A673 (cell line): ENCODE measurements around the gene CNPY4. TPM values are rescaled to one million over a fixed set of nuclear protein-coding genes. Genes with fewer than 3 reads are reported as not detected.
A peak's percentile ranks its signal among the peaks of the same experiment; 100 is the strongest.

Source experiments
- BruUV-seq: library from RNA; stranded (reverse); fragments of 400-500 nt; replicated peaks from 2 replicates; lab custom pipeline; 2021; lab: Mats Ljungman, UMichigan
- CTCF ChIA-PET: fragments of 300-600 bp; sonication (Branson Sonifier 250); formaldehyde crosslinking; loops from one replicate; lab custom pipeline; 2022; ENCODE audit warnings: antibody characterized with exemption; lab: Charles Lee
- POLR2A ChIA-PET: fragments of 300-600 bp; sonication (Branson Sonifier 250); formaldehyde crosslinking; loops from one replicate; lab custom pipeline; 2022; ENCODE audit warnings: antibody characterized with exemption; ENCODE audit not compliant: low non-redundant PET; lab: Charles Lee
- DNase-seq: peaks from one replicate; pipeline ENCODE4 v3.0.0-alpha.2; 2015; ENCODE audit warnings: low spot score
- H3K27ac ChIP-seq: fragments of 200-600 bp; sonication (generic); 2 replicates; pipeline ENCODE4 v1.5.1; 2016; ENCODE audit warnings: mixed run types, low read depth, mild to moderate bottlenecking, mixed read lengths, antibody characterized with exemption, low read length; ENCODE audit not compliant: poor library complexity, severe bottlenecking
- H3K27me3 ChIP-seq: fragments of 200-600 bp; sonication (generic); replicated peaks from 2 replicates; pipeline ENCODE4 v1.6.1; 2017; ENCODE audit warnings: mixed run types, low read depth, mild to moderate bottlenecking, mixed read lengths, antibody characterized with exemption, low read length; ENCODE audit not compliant: insufficient read depth, poor library complexity
- H3K36me3 ChIP-seq: fragments of 200-600 bp; sonication (generic); 2 replicates; pipeline ENCODE4 v1.6.1; 2016; ENCODE audit warnings: mixed run types, mild to moderate bottlenecking, mixed read lengths, antibody characterized with exemption, low read length; ENCODE audit not compliant: insufficient read depth, poor library complexity, severe bottlenecking
- H3K4me1 ChIP-seq: fragments of 200-600 bp; sonication (generic); 2 replicates; pipeline ENCODE4 v1.6.1; 2017; ENCODE audit warnings: mixed run types, mild to moderate bottlenecking, mixed read lengths, antibody characterized with exemption, low read length; ENCODE audit not compliant: insufficient read depth, poor library complexity, severe bottlenecking
- H3K4me3 ChIP-seq: fragments of 200-600 bp; sonication (generic); 2 replicates; pipeline ENCODE4 v1.5.1; 2016; ENCODE audit warnings: low read depth, mixed run types, mild to moderate bottlenecking, mixed read lengths, low read length; ENCODE audit not compliant: poor library complexity, severe bottlenecking
- H3K9me3 ChIP-seq: fragments of 200-600 bp; sonication (generic); 2 replicates; pipeline ENCODE4 v1.6.1; 2016; ENCODE audit warnings: mixed run types, low read depth, mild to moderate bottlenecking, mixed read lengths, antibody characterized with exemption, low read length; ENCODE audit not compliant: poor library complexity, severe bottlenecking
- EZH2 ChIP-seq: fragments of 200-600 bp; sonication (generic); IDR thresholded peaks from 2 replicates; pipeline ENCODE4 v1.6.1; 2017; ENCODE audit warnings: borderline replicate concordance, low read depth, mild to moderate bottlenecking, mixed read lengths, antibody characterized with exemption, low read length; ENCODE audit not compliant: poor library complexity, severe bottlenecking
- intact Hi-C: fragments of 100-400 bp; cut with micrococcal nuclease; formaldehyde crosslinking; loops from one replicate; pipeline ENCODE4 v1.10.0; 2022; ENCODE audit not compliant: unreplicated experiment
- total RNA-seq: library from RNA; stranded (reverse); gene quantifications from 2 replicates; pipeline ENCODE4 v1.2.3, GENCODE V29; 2021
- TF ChIP-seq, protein P1 (sequence below): fragments of 300-800, 200-600 bp; sonication (generic); conservative IDR thresholded peaks from 2 replicates; pipeline ENCODE4 v1.5.1; 2017; ENCODE audit warnings: low read depth, mild to moderate bottlenecking, antibody characterized with exemption, low read length, moderate library complexity, mixed read lengths

Gene CNPY4
- total RNA-seq, 1 experiment from 2014 or later, result 20.2 TPM

- DNase-seq, result no peak
- POLR2A ChIA-PET, result no interaction called here
- no peaks in the 10 kb centered on the region for H3K36me3 ChIP-seq
- no peaks in the 10 kb centered on the region for H3K27me3 ChIP-seq
- H3K27ac ChIP-seq, result no peak overlapping the region
- intact Hi-C loops, result no loop called here
- no peak for TF ChIP-seq EZH2
- TF ChIP-seq, protein P1, sequence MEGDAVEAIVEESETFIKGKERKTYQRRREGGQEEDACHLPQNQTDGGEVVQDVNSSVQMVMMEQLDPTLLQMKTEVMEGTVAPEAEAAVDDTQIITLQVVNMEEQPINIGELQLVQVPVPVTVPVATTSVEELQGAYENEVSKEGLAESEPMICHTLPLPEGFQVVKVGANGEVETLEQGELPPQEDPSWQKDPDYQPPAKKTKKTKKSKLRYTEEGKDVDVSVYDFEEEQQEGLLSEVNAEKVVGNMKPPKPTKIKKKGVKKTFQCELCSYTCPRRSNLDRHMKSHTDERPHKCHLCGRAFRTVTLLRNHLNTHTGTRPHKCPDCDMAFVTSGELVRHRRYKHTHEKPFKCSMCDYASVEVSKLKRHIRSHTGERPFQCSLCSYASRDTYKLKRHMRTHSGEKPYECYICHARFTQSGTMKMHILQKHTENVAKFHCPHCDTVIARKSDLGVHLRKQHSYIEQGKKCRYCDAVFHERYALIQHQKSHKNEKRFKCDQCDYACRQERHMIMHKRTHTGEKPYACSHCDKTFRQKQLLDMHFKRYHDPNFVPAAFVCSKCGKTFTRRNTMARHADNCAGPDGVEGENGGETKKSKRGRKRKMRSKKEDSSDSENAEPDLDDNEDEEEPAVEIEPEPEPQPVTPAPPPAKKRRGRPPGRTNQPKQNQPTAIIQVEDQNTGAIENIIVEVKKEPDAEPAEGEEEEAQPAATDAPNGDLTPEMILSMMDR, result no peak
- no peaks in the 10 kb centered on the region for H3K9me3 ChIP-seq
- H3K4me1 ChIP-seq, result peaks cover 8% of the 10 kb centered on the region
- no TSS peak for BruUV-seq
- CTCF ChIA-PET, result no interaction called here
- no peak overlapping the region for H3K4me3 ChIP-seq
Measured at GRCh38 chr7:100147278-100147677, 27.8 kb downstream of the CNPY4 start.

- ChIA-PET CTCF (interaction anchor here (0.6 to 1.0 kb wide), 2 partner anchors 10 to 42 kb away, joined by 3 read pairs; no protein-coding TSS in a partner anchor), POLR2A (interaction anchor here (0.7 to 1.0 kb wide), 3 partner anchors 23 to 282 kb away, joined by 3 to 9 read pairs (median 3); no protein-coding TSS in a partner anchor)
- Histone ChIP-seq H3K4me1 (peaks cover 11% of the 10 kb centered on the region), H3K36me3 (no peaks in the 10 kb centered on the region), H3K9me3 (no peaks in the 10 kb centered on the region), H3K4me3 (peak overlapping the region; percentile 75), H3K27me3 (no peaks in the 10 kb centered on the region), H3K27ac (peak overlapping the region; percentile 75)
- DNase-seq, result no peak
- no peak for TF ChIP-seq EZH2
- TF ChIP-seq, protein P1, result no peak
- BruUV-seq, result no TSS peak
- intact Hi-C loops, result loop anchor here (1.0 kb wide), 1 partner anchor 10 kb away; the partner anchor contains the start of gene TRAPPC14
Measured at GRCh38 chr7:100148225-100148558, 28.8 kb downstream of the CNPY4 start.

DNA sequence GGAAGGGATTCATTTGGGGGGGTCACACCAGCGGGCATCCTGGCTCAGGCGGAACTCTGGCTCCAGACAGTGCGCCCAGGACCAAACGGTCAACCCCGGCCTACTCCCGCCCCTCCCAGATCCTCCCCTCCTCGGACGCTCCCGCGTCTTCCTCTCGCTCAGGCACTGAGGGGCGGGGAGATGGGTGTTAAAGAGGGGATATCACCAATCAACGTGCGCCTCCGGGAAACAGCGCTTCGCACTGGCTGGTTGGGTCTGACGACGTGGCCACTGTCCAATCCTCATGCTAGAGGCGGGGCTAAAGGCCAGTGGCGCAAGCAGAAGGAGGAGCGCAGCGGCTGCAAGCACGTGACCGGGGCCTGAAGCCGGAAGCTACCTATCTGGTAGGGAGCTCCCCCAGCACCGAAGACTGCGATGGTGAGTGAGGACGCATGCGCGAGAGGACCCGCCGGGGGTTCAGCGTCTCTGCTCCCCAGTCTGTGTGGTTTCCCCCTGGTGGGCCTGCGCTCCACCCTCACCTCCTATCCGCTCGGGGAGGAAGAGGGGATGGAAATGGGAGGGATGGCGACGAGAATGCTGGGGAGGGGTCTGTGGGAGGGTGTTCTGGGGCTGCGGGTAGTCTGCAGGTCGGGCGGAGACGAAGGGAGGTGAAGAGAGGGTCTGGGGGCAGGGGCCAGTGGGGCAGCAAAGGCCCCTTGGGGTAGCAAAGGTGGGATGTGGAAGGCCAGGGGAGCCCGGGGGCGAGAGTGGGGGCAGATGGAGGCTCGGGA is 29.3 kb downstream of the CNPY4 start, which contains the start of gene LAMTOR4:
TSS of gene LAMTOR4 (plus strand) at position 360 of the 770 bp plus-strand sequence. CDS start at position 415, 55 bp downstream.
- Histone ChIP-seq H3K27me3 (no peaks in the 10 kb centered on the region), H3K4me1 (peaks cover 13% of the 10 kb centered on the region), H3K9me3 (no peaks in the 10 kb centered on the region), H3K27ac (peak within 1 kb of the TSS; percentile 75), H3K36me3 (no peaks in the 10 kb centered on the region), H3K4me3 (peak within 1 kb of the TSS; percentile 75)
- peak; percentile 99 for DNase-seq
- CTCF ChIA-PET, result interaction anchor here (0.6 to 1.0 kb wide), 4 partner anchors 9 to 373 kb away, joined by 3 to 4 read pairs (median 3); no protein-coding TSS in a partner anchor
- TF ChIP-seq, protein P1, result no peak
- no peak for TF ChIP-seq EZH2
- no TSS peak for BruUV-seq
- intact Hi-C loops, result loop anchor here (1.0 kb wide), 1 partner anchor 10 kb away; the partner anchor contains the start of gene TRAPPC14
- POLR2A ChIA-PET, result interaction anchor here (0.7 to 1.0 kb wide), 2 partner anchors 24 to 282 kb away, joined by 3 read pairs; no protein-coding TSS in a partner anchor
